SK-N-SH (cell line): Measurements from ENCODE around the gene RSPO4. TPM values are rescaled to one million over a fixed set of nuclear protein-coding genes. Genes with fewer than 3 reads are reported as not detected.

Experiments used
- CTCF ChIA-PET: fragments of 300-600, 350-600 bp; formaldehyde crosslinking; extraction: SDS; loops from one replicate; lab custom pipeline; 2021; lab: Yijun Ruan, JAX
- POLR2A ChIA-PET: fragments of 350-600 bp; sonication (Branson Sonifier 250); formaldehyde crosslinking; extraction: SDS; loops from one replicate; lab custom pipeline; 2020; ENCODE audit warnings: antibody characterized with exemption, inconsistent platforms; lab: Yijun Ruan, JAX
- DNase-seq: peaks from one replicate; pipeline ENCODE4 v3.0.0; 2012
- H2AFZ ChIP-seq: fragments of 200-600 bp; sonication (generic); 2 replicates; pipeline ENCODE4 v1.8.1; 2016; ENCODE audit warnings: antibody characterized with exemption, mild to moderate bottlenecking, low read depth
- H3F3A ChIP-seq: fragments of 200-600 bp; sonication (generic); replicated peaks from 2 replicates; pipeline ENCODE3; 2016; ENCODE audit warnings: antibody characterized with exemption, mild to moderate bottlenecking; ENCODE audit not compliant: insufficient read depth
- H3K27ac ChIP-seq, 2 experiments: fragments of 200-500 bp in 1 of 2; fragments of 200-600 bp in 1 of 2; sonication (Bioruptor generic) in 1 of 2; sonication (generic), shearing (Covaris generic) in 1 of 2; 2 replicates each; pipeline versions ENCODE4 v1.5.1 to v1.6.1; 2014 to 2016; ENCODE audit warnings: low read depth in 2 of 2, inconsistent platforms in 1 of 2, low read length in 1 of 2, mild to moderate bottlenecking in 1 of 2, mixed read lengths in 1 of 2
- H3K27me3 ChIP-seq: fragments of 200-600 bp; sonication (generic), shearing (Covaris generic); 2 replicates; pipeline ENCODE4 v1.6.1; 2016; ENCODE audit warnings: mixed run types; ENCODE audit not compliant: insufficient read depth
- H3K36me3 ChIP-seq, 2 experiments: fragments of 200-500 bp in 1 of 2; fragments of 200-600 bp in 1 of 2; sonication (Bioruptor generic) in 1 of 2; sonication (generic) in 1 of 2; replicated peaks in 1 of 2; 2 replicates each; pipeline versions ENCODE3 to v1.5.1; 2014 to 2016; ENCODE audit warnings: low read length in 1 of 2, mild to moderate bottlenecking in 1 of 2; ENCODE audit not compliant: insufficient read depth in 2 of 2, control insufficient read depth in 1 of 2
- H3K4me1 ChIP-seq, 2 experiments: fragments of 200-500 bp in 1 of 2; fragments of 200-600 bp in 1 of 2; sonication (Bioruptor generic) in 1 of 2; sonication (generic), shearing (Covaris generic) in 1 of 2; 2 replicates each; pipeline versions ENCODE4 v1.5.1 to v1.6.1; 2014 to 2016; ENCODE audit warnings: low read depth in 1 of 2, low read length in 1 of 2, mixed run types in 1 of 2; ENCODE audit not compliant: insufficient read depth in 2 of 2, control insufficient read depth in 1 of 2
- H3K4me2 ChIP-seq: fragments of 200-600 bp; sonication (generic), shearing (Covaris generic); 2 replicates; pipeline ENCODE4 v1.6.1; 2017; ENCODE audit warnings: mixed run types
- H3K4me3 ChIP-seq, 2 experiments: fragments of 200-500 bp in 1 of 2; fragments of 200-600 bp in 1 of 2; sonication (Bioruptor generic) in 1 of 2; sonication (generic), shearing (Covaris generic) in 1 of 2; 2 replicates each; pipeline versions ENCODE4 v1.5.1 to v1.8.1; 2014 to 2016; ENCODE audit warnings: low read depth in 2 of 2, inconsistent platforms in 1 of 2, low read length in 1 of 2, mild to moderate bottlenecking in 1 of 2, mixed read lengths in 1 of 2, moderate library complexity in 1 of 2
- H3K79me2 ChIP-seq: fragments of 200-600 bp; sonication (generic); 2 replicates; pipeline ENCODE4 v1.8.1; 2017; ENCODE audit warnings: mild to moderate bottlenecking; ENCODE audit not compliant: insufficient read depth
- H3K9ac ChIP-seq: fragments of 200-600 bp; sonication (generic); 2 replicates; pipeline ENCODE4 v1.6.1; 2017; ENCODE audit warnings: mixed run types
- H3K9me2 ChIP-seq: fragments of 200-600 bp; sonication (generic); 2 replicates; pipeline ENCODE4 v1.6.1; 2017; ENCODE audit warnings: mixed run types
- H3K9me3 ChIP-seq: fragments of 200-600 bp; sonication (generic); 2 replicates; pipeline ENCODE4 v1.6.1; 2017; ENCODE audit warnings: mixed run types, mild to moderate bottlenecking, moderate library complexity
- H4K20me1 ChIP-seq: fragments of 200-600 bp; sonication (generic); 2 replicates; pipeline ENCODE4 v1.6.1; 2017; ENCODE audit warnings: mild to moderate bottlenecking, mixed run types; ENCODE audit not compliant: insufficient read depth
- CHD2 ChIP-seq: fragments of 150-350 bp; IDR thresholded peaks from 2 replicates; pipeline ENCODE4 v1.6.1; 2018; ENCODE audit warnings: low read length; ENCODE audit not compliant: partially characterized antibody
- EZH2phosphoT487 ChIP-seq: fragments of 200-600 bp; sonication (generic); IDR thresholded peaks from 2 replicates; pipeline ENCODE4 v1.6.1; 2017; ENCODE audit warnings: low read depth, mixed run types, mild to moderate bottlenecking, antibody characterized with exemption, moderate library complexity, borderline replicate concordance
- FOXJ3 ChIP-seq: sonication (generic); formaldehyde crosslinking; IDR thresholded peaks from 2 replicates; pipeline ENCODE4 v1.5.1; 2020; ENCODE audit warnings: mild to moderate bottlenecking, missing genetic modification reagents
- GATA2 ChIP-seq: sonication (generic); formaldehyde crosslinking; IDR thresholded peaks from 2 replicates; pipeline ENCODE4 v1.5.0; 2020; ENCODE audit warnings: mild to moderate bottlenecking, missing genetic modification reagents
- IRF3 ChIP-seq: fragments of 150-350 bp; IDR thresholded peaks from 2 replicates; pipeline ENCODE4 v1.6.1; 2016; ENCODE audit warnings: mild to moderate bottlenecking, low read depth, low read length
- NRF1 ChIP-seq: IDR thresholded peaks from 2 replicates; pipeline ENCODE4 v1.6.1; 2012; ENCODE audit warnings: low read depth, mild to moderate bottlenecking, low read length
- RCOR1 ChIP-seq: fragments of 150-350 bp; IDR thresholded peaks from 2 replicates; pipeline ENCODE4 v1.6.1; 2017; ENCODE audit warnings: antibody characterized with exemption, low read length
- RFX5 ChIP-seq: IDR thresholded peaks from 2 replicates; pipeline ENCODE4 v1.6.1; 2012; ENCODE audit warnings: mild to moderate bottlenecking, improper control_type of control experiment, low read length
- USF1 ChIP-seq: IDR thresholded peaks from 2 replicates; pipeline ENCODE4 v1.4.0; 2012; ENCODE audit warnings: low read depth, borderline replicate concordance
- YY1 ChIP-seq: IDR thresholded peaks from 2 replicates; pipeline ENCODE4 v1.4.0; 2012; ENCODE audit warnings: low read depth, mild to moderate bottlenecking
- WGBS: methylation state at CpG from one replicate; pipeline ENCODE4 v1.1.6; 2017; ENCODE audit warnings: low lambda C conversion rate; 5-methylcytosine and 5-hydroxymethylcytosine counted together
- polyA plus RNA-seq, 3 experiments: library from polyadenylated mRNA; depleted of rRNA; stranded (reverse); fragments of >200 nt; gene quantifications; 2 replicates each; pipeline ENCODE4 v1.2.3, GENCODE V29; 2012

The RSPO4 gene
- 0.03 TPM in 1 of 2 replicates, not detected in the other for polyA plus RNA-seq (2012; rRNA removed)
- 0.03 and 0.04 TPM in 2 replicates for polyA plus RNA-seq (2012; cell fraction: cytosol; rRNA removed)
- 0.06 and 0.08 TPM in 2 replicates for polyA plus RNA-seq (2012; cell fraction: nucleus; rRNA removed)

GRCh38 chr20:1001911-1002681 is at the start of gene RSPO4:
RSPO4 (minus strand) TSS chr20:1002311; CDS start chr20:1002164, 147 bp downstream.
- Histone ChIP-seq H3K4me1 (peaks cover 0 to 18% of the 10 kb centered on the region in 2 experiments; a peak in 1 of 4 replicates), H3F3A (no peaks in the 10 kb centered on the region), H3K9me3 (no peaks in the 10 kb centered on the region), H4K20me1 (no peaks in the 10 kb centered on the region), H3K27me3 (peaks cover 19% of the 10 kb centered on the region; the same call in 1 of the 2 replicates), H2AFZ (no peak within 1 kb of the TSS), H3K9ac (no peak within 1 kb of the TSS), H3K79me2 (no peaks in the 10 kb centered on the region), H3K36me3 (no peaks in the 10 kb centered on the region), H3K4me3 (peak within 1 kb of the TSS in 1 of 2 experiments; percentile 37; a peak in 2 of 4 replicates), H3K4me2 (no peak within 1 kb of the TSS), H3K27ac (no peak within 1 kb of the TSS), H3K9me2 (no peaks in the 10 kb centered on the region; the same call in 1 of the 2 replicates)
- peak; percentile 86 for DNase-seq
- TF ChIP-seq NRF1 (peak; percentile 5; the same call in 1 of the 2 replicates), YY1 (no peak)
- ChIA-PET POLR2A (no interaction called here), CTCF (interaction anchor here (0.9 to 2.7 kb wide), 4 partner anchors 17 to 106 kb away, joined by 3 to 10 read pairs (median 3); no protein-coding TSS in a partner anchor)
- 27% methylated on average over 7 of the region's 88 CpGs for WGBS

GRCh38 chr20:1050440-1050839 is 48.3 kb upstream of the RSPO4 start:
- Histone ChIP-seq H3K9me2 (no peaks in the 10 kb centered on the region), H2AFZ (no peak overlapping the region), H3K9ac (no peak overlapping the region), H4K20me1 (no peaks in the 10 kb centered on the region), H3K27me3 (no peaks in the 10 kb centered on the region)
- DNase-seq = no peak
- TF ChIP-seq CHD2 (no peak), USF1 (no peak), RCOR1 (no peak), FOXJ3 (CRISPR knock-in tag) (no peak), IRF3 (no peak), EZH2phosphoT487 (no peak), NRF1 (no peak), RFX5 (no peak), GATA2 (no peak)
- TF ChIP-seq, all 33 proteins: peak for 0
- Histone ChIP-seq H3K27ac (no peak overlapping the region), H3K4me3 (no peak overlapping the region), H3K4me1 (no peaks in the 10 kb centered on the region), H3K9me3 (no peaks in the 10 kb centered on the region), H3K36me3 (no peaks in the 10 kb centered on the region), H3K4me2 (no peak overlapping the region), H3F3A (no peaks in the 10 kb centered on the region), H3K79me2 (no peaks in the 10 kb centered on the region)
- WGBS = 24% methylated on average over 6 of the region's 6 CpGs
- CTCF ChIA-PET = no interaction called here
- POLR2A ChIA-PET = no interaction called here
